Endothelial cell of umbilical vein (primary cell): ENCODE measurements around the gene ZNF12. TPM values are rescaled to one million over a fixed set of nuclear protein-coding genes. Genes with fewer than 3 reads are reported as not detected.

ENCODE experiments used
- BruUV-seq: library from RNA; stranded (reverse); fragments of 400-500 nt; replicated peaks from 2 replicates; lab custom pipeline; 2021; lab: Mats Ljungman, UMichigan
- CTCF ChIA-PET: fragments of 300-600, 350-600 bp; sonication (Branson Sonifier 250); formaldehyde crosslinking; loops from one replicate; lab custom pipeline; 2021; ENCODE audit warnings: antibody characterized with exemption, inconsistent platforms; lab: Charles Lee
- POLR2A ChIA-PET: fragments of 300-600, 350-600 bp; sonication (Branson Sonifier 250); formaldehyde crosslinking; loops from one replicate; lab custom pipeline; 2021; ENCODE audit warnings: antibody characterized with exemption, inconsistent platforms; lab: Charles Lee
- DNase-seq: peaks from one replicate; pipeline ENCODE4 v3.0.0-alpha.2; 2011; ENCODE audit warnings: low read depth, low spot score
- FAIRE-seq: peaks from 2 replicates; lab custom pipeline; 2011; peaks lifted over from hg19 to GRCh38; lab: Jason Lieb, UNC
- H2AFZ ChIP-seq: 2 replicates; pipeline ENCODE4 v1.6.0; 2012; ENCODE audit warnings: low read depth, low read length, control low read depth, inconsistent platforms
- H3K27ac ChIP-seq: 2 replicates; pipeline ENCODE4 v1.5.1; 2011; ENCODE audit warnings: low read depth, mild to moderate bottlenecking, control low read depth, low read length, moderate library complexity; ENCODE audit not compliant: insufficient read depth
- H3K27me3 ChIP-seq, 2 experiments: 2 replicates each; pipeline versions ENCODE4 v1.6.0 to v1.6.1; 2011; ENCODE audit warnings: low read length in 2 of 2, mixed read lengths in 1 of 2; ENCODE audit not compliant: control insufficient read depth in 2 of 2, insufficient read depth in 2 of 2
- H3K36me3 ChIP-seq, 2 experiments: 2 replicates in 1 of 2; 3 replicates in 1 of 2; pipeline ENCODE4 v1.5.1; 2011; ENCODE audit warnings: low read length in 2 of 2, mild to moderate bottlenecking in 1 of 2, moderate library complexity in 1 of 2; ENCODE audit not compliant: control insufficient read depth in 2 of 2, insufficient read depth in 2 of 2; ENCODE audit errors: extremely low read depth in 1 of 2
- H3K4me1 ChIP-seq: 3 replicates; pipeline ENCODE4 v1.5.1; 2011; ENCODE audit warnings: mild to moderate bottlenecking, low read length; ENCODE audit not compliant: control insufficient read depth, insufficient read depth; ENCODE audit errors: extremely low read depth
- H3K4me2 ChIP-seq: 2 replicates; pipeline ENCODE4 v1.6.1; 2011; ENCODE audit warnings: low read length, control low read depth, mixed read lengths; ENCODE audit not compliant: insufficient read depth
- H3K4me3 ChIP-seq, 3 experiments: fragments of 200-600 bp in 1 of 3; sonication (generic), shearing (Covaris generic) in 1 of 3; replicated peaks in 1 of 3; 2 replicates each; pipeline ENCODE4 v1.5.1; 2011 to 2016; ENCODE audit warnings: control low read depth in 3 of 3, low read length in 3 of 3, mild to moderate bottlenecking in 2 of 3, inconsistent platforms in 1 of 3, low read depth in 1 of 3, moderate library complexity in 1 of 3; ENCODE audit not compliant: insufficient read depth in 1 of 3
- H3K79me2 ChIP-seq: 2 replicates; pipeline ENCODE4 v1.6.0; 2012; ENCODE audit warnings: low read length, inconsistent platforms; ENCODE audit not compliant: control insufficient read depth, insufficient read depth
- H3K9ac ChIP-seq: replicated peaks from 2 replicates; pipeline ENCODE3; 2011; ENCODE audit warnings: low read length, control low read depth; ENCODE audit not compliant: insufficient read depth; ENCODE audit errors: extremely low read depth
- H3K9me1 ChIP-seq: replicated peaks from 3 replicates; pipeline ENCODE4 v1.6.0; 2011; ENCODE audit warnings: mild to moderate bottlenecking, low read length; ENCODE audit not compliant: control insufficient read depth, insufficient read depth; ENCODE audit errors: extremely low read depth
- H3K9me3 ChIP-seq: replicated peaks from 2 replicates; pipeline ENCODE4 v1.5.1; 2012; ENCODE audit warnings: low read length, inconsistent platforms; ENCODE audit not compliant: control insufficient read depth, insufficient read depth
- H4K20me1 ChIP-seq: replicated peaks from 2 replicates; pipeline ENCODE3; 2011; ENCODE audit warnings: mild to moderate bottlenecking, low read length; ENCODE audit not compliant: control insufficient read depth, insufficient read depth; ENCODE audit errors: extremely low read depth
- EZH2 ChIP-seq: IDR thresholded peaks from 2 replicates; pipeline ENCODE4 v1.6.1; 2012; ENCODE audit warnings: borderline replicate concordance, low read depth, mild to moderate bottlenecking, moderate library complexity, low read length, inconsistent platforms; ENCODE audit not compliant: severe bottlenecking
- GATA2 ChIP-seq: IDR thresholded peaks from 2 replicates; pipeline ENCODE4 v1.7.0; 2011; ENCODE audit warnings: low read depth, mild to moderate bottlenecking, moderate library complexity, mixed read lengths, low read length; ENCODE audit not compliant: insufficient read length, insufficient read depth
- POLR2A ChIP-seq: IDR thresholded peaks from 2 replicates; pipeline ENCODE4 v1.6.1; 2012; ENCODE audit warnings: low read depth, mild to moderate bottlenecking, control low read depth, low read length
- dilution Hi-C: fragments of 300-500 bp; cut with MboI; formaldehyde crosslinking; loops from one replicate; pipeline ENCODE4 v1.15.0; 2019; ENCODE audit warnings: low sequenced_read_pairs; ENCODE audit not compliant: extremely low pct_ligation_motif_present
- intact Hi-C: fragments of 100-400 bp; cut with micrococcal nuclease; formaldehyde crosslinking; loops from one replicate; pipeline ENCODE4 v1.10.0; 2022
- polyA plus RNA-seq, 4 experiments: library from polyadenylated mRNA; depleted of rRNA in 3 of 4; stranded (reverse) in 3 of 4; unstranded in 1 of 4; fragments of >200 nt; gene quantifications; 2 replicates each; pipeline versions ENCODE4 v1.2.1 to v1.2.3, GENCODE V29; 2011 to 2012; ENCODE audit warnings: missing spikeins in 1 of 4
- total RNA-seq: library from RNA; stranded (reverse); gene quantifications from 2 replicates; pipeline ENCODE4 v1.2.3, GENCODE V29; 2021

ZNF12 gene
- total and polyA plus RNA-seq, 2 donors (not counting 3 experiments of a cell fraction or from before 2014, with no cell fraction given), result 5.0 to 13.4 TPM

DNA sequence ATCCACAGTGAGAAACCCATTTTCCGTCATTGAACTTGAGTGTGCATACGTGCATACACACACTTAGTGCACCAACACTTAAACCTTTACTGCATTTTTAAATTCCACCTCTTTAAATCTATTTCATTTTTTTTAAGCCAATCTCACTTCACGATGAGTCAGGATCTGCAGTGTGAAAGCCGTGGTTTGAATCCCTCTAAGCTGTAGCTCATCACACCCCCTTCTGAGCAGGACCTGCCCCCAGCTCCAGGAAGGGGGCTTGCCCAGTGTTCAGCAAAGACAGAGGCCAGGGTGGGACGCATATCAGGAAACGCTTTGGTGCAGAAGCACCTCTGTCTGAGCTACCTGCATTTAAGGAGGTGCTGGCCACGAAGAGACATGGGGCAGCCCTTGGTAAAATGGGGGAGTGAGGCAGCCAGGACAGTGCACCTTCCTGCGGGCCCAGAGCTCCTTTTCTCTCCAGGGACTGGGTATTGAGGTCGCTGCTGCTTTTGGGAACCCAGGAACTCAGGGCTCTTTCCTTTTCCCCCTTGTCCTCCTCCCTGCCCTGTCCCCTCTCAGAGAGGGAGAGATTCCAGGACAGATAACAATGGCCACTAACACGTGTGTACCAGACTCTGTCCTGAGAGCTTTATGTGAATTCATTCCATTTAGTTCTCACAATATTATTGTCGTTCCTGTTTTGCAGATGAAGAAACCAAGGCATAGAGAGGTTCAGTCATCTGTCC, 48.0 kb downstream of the ZNF12 start:
- Histone ChIP-seq H4K20me1 (no peaks in the 10 kb centered on the region), H3K9me1 (no peaks in the 10 kb centered on the region), H3K4me1 (no peaks in the 10 kb centered on the region), H3K79me2 (no peaks in the 10 kb centered on the region), H3K9me3 (no peaks in the 10 kb centered on the region), H3K27me3 (peaks cover 0 to 4% of the 10 kb centered on the region in 2 experiments), H3K27ac (no peak overlapping the region), H2AFZ (no peak overlapping the region), H3K4me2 (no peak overlapping the region), H3K4me3 (no peak overlapping the region), H3K9ac (no peak overlapping the region), H3K36me3 (no peaks in the 10 kb centered on the region)
- DNase-seq, result no peak
- dilution Hi-C loops, result no loop called here
- BruUV-seq, result no TSS peak
- ChIA-PET CTCF (no interaction called here), POLR2A (no interaction called here)
- TF ChIP-seq EZH2, result no peak
- TF ChIP-seq POLR2A, result no peak
- intact Hi-C loops, result no loop called here
- FAIRE-seq, result no peak

GRCh38 chr7:6656413-6656812, 50.3 kb downstream of the ZNF12 start:
- H3K9me1 ChIP-seq, result no peaks in the 10 kb centered on the region
- H3K36me3 ChIP-seq, result peaks cover 0 to 12% of the 10 kb centered on the region in 2 experiments
- H3K79me2 ChIP-seq, result no peaks in the 10 kb centered on the region
- dilution Hi-C loops (no loop called here), intact Hi-C loops (no loop called here)
- H3K9ac ChIP-seq, result no peak overlapping the region
- TF ChIP-seq GATA2, result no peak
- H3K27ac ChIP-seq, result no peak overlapping the region
- peaks cover 0 to 2% of the 10 kb centered on the region in 2 experiments for H3K27me3 ChIP-seq
- no peak overlapping the region for H3K4me3 ChIP-seq
- no peak overlapping the region for H2AFZ ChIP-seq
- POLR2A ChIA-PET, result no interaction called here
- DNase-seq (no peak), FAIRE-seq (no peak)
- H3K9me3 ChIP-seq, result no peaks in the 10 kb centered on the region
- BruUV-seq, result no TSS peak
- CTCF ChIA-PET, result no interaction called here
- H4K20me1 ChIP-seq, result no peaks in the 10 kb centered on the region
- no peak overlapping the region for H3K4me2 ChIP-seq
- H3K4me1 ChIP-seq, result no peaks in the 10 kb centered on the region
